ENCODE measurements around the gene SPATS2.
"Not testable (repeated sequence)": the region's sequence is repeated elsewhere in the genome, so short reads cannot be mapped to it uniquely, and the experiment has no call there.

- TF ChIP-seq CTCF, POLR2AphosphoS5, POLR2A (IDR thresholded peaks at IDR 0.05): not testable (repeated sequence)
Measured at GRCh38 chr12:49380184-49380583, 12.9 kb downstream of the SPATS2 start.

Data from sigmoid colon (tissue), 4 donors.